Measurements from ENCODE around the gene WNT3A. TPM values are rescaled to one million over a fixed set of nuclear protein-coding genes. Genes with fewer than 3 reads are reported as not detected.
A peak's percentile ranks its signal among the peaks of the same experiment; 100 is the strongest.

WNT3A gene
- total and polyA plus RNA-seq, 9 of the 15 experiments (the other 6 are each of a cell fraction or from before 2014, with no cell fraction given) = not detected

- TF ChIP-seq, protein P1, sequence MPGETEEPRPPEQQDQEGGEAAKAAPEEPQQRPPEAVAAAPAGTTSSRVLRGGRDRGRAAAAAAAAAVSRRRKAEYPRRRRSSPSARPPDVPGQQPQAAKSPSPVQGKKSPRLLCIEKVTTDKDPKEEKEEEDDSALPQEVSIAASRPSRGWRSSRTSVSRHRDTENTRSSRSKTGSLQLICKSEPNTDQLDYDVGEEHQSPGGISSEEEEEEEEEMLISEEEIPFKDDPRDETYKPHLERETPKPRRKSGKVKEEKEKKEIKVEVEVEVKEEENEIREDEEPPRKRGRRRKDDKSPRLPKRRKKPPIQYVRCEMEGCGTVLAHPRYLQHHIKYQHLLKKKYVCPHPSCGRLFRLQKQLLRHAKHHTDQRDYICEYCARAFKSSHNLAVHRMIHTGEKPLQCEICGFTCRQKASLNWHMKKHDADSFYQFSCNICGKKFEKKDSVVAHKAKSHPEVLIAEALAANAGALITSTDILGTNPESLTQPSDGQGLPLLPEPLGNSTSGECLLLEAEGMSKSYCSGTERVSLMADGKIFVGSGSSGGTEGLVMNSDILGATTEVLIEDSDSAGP (CRISPR knock-in tag; IDR thresholded peaks at IDR 0.05) = no peak
- TF ChIP-seq, protein P2, sequence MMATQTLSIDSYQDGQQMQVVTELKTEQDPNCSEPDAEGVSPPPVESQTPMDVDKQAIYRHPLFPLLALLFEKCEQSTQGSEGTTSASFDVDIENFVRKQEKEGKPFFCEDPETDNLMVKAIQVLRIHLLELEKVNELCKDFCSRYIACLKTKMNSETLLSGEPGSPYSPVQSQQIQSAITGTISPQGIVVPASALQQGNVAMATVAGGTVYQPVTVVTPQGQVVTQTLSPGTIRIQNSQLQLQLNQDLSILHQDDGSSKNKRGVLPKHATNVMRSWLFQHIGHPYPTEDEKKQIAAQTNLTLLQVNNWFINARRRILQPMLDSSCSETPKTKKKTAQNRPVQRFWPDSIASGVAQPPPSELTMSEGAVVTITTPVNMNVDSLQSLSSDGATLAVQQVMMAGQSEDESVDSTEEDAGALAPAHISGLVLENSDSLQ (IDR thresholded peaks at IDR 0.05) = peak; percentile 41; the same call in 1 of the 2 replicates
- TF ChIP-seq ZNF408 (CRISPR knock-in tag; IDR thresholded peaks at IDR 0.05; ENCODE audit: low read depth) = no peak
- no peak for TF ChIP-seq ZNF696 (CRISPR knock-in tag; conservative IDR thresholded peaks at IDR 0.05)
- TF ChIP-seq NCOR1 (IDR thresholded peaks at IDR 0.05) = no peak; the same call in 1 of the 2 replicates
- no peak for TF ChIP-seq FOXO4 (CRISPR knock-in tag; IDR thresholded peaks at IDR 0.05)
- no peak for TF ChIP-seq SMAD3 (CRISPR knock-in tag; conservative IDR thresholded peaks at IDR 0.05)
- TF ChIP-seq MYBL2 (IDR thresholded peaks at IDR 0.05; ENCODE audit: low read depth) = peak; percentile 68; the same call in 1 of the 2 replicates
- TF ChIP-seq MYBL2 (CRISPR knock-in tag; IDR thresholded peaks at IDR 0.05; ENCODE audit: borderline replicate concordance) = no peak
- TF ChIP-seq ZNF609 (CRISPR knock-in tag; IDR thresholded peaks at IDR 0.05; ENCODE audit: borderline replicate concordance) = no peak
- TF ChIP-seq CHD1 (IDR thresholded peaks at IDR 0.05; ENCODE audit: low read length) = no peak
- TF ChIP-seq YBX1 (IDR thresholded peaks at IDR 0.05) = no peak
- TF ChIP-seq POLR2B (IDR thresholded peaks at IDR 0.05; ENCODE audit: low read depth, partially characterized antibody) = peak; percentile 80
- TF ChIP-seq MCM3 (IDR thresholded peaks at IDR 0.05) = no peak
- peak; percentile 94 for TF ChIP-seq NKRF (IDR thresholded peaks at IDR 0.05; ENCODE audit: borderline replicate concordance)
- no peak for TF ChIP-seq HMG20A (CRISPR knock-in tag; conservative IDR thresholded peaks at IDR 0.05)
- no peak for TF ChIP-seq ZSCAN29 (IDR thresholded peaks at IDR 0.05)
Measured at GRCh38 chr1:228102791-228103620, 96.2 kb downstream of the WNT3A start, which contains the start of gene C1orf35 (continued).
